Ishikawa (cell line): ENCODE results near the gene C10orf88.

Source experiments
- CEBPB ChIP-seq: IDR thresholded peaks from 2 replicates; pipeline ENCODE4 v1.6.1; 2012
- EP300 ChIP-seq: IDR thresholded peaks from 2 replicates; pipeline ENCODE4 v1.6.1; 2012; ENCODE audit warnings: borderline replicate concordance
- FOXM1 ChIP-seq: IDR thresholded peaks from 2 replicates; pipeline ENCODE4 v1.6.1; 2012; ENCODE audit warnings: low read depth, borderline replicate concordance
- MAX ChIP-seq: IDR thresholded peaks from 2 replicates; pipeline ENCODE4 v1.6.1; 2012
- REST ChIP-seq: IDR thresholded peaks from 2 replicates; pipeline ENCODE4 v1.6.1; 2012; ENCODE audit warnings: low read depth, mild to moderate bottlenecking
- TEAD4 ChIP-seq: IDR thresholded peaks from 2 replicates; pipeline ENCODE4 v1.6.1; 2012
- USF1 ChIP-seq: IDR thresholded peaks from 2 replicates; pipeline ENCODE4 v1.6.1; 2012
- YY1 ChIP-seq: IDR thresholded peaks from 2 replicates; pipeline ENCODE4 v1.6.1; 2012; ENCODE audit warnings: low read depth

DNA sequence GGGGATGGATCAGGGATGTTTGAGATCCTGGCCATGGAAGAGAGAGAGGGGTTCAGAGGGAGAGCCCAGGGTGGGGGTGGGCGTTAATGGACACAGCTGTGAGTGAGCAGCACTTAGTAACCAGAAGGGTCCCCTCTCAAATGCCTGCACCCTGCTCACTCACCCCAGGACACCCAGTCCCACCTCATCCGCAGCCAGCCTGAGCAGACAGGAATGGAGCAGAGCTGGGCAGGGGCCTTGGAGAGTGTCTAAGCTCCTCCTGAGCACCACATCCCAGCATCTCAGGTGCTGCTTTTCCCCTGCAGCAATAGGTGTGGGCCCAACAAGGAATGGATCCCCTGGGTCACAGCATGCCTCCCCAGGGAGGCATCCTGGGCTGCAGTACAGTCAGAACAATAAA is 38.3 kb downstream of the C10orf88 start:
- TF ChIP-seq EP300 (no peak), TEAD4 (no peak), YY1 (no peak), CEBPB (no peak), MAX (no peak), REST (no peak), USF1 (no peak), FOXM1 (no peak)
